GM12878 (cell line): ENCODE data around the gene DPM1. TPM values are rescaled to one million over a fixed set of nuclear protein-coding genes. Genes with fewer than 3 reads are reported as not detected.

ENCODE experiments used
- BACH1 ChIP-seq: fragments of 450-650 bp; IDR thresholded peaks from 2 replicates; pipeline ENCODE4 v1.6.1; 2017; ENCODE audit warnings: mild to moderate bottlenecking, borderline replicate concordance
- BCL3 ChIP-seq: IDR thresholded peaks from 2 replicates; pipeline ENCODE4 v1.6.1; 2011; ENCODE audit warnings: borderline replicate concordance, low read depth, mild to moderate bottlenecking, moderate library complexity, low read length; ENCODE audit not compliant: insufficient read depth, poor library complexity, severe bottlenecking
- CEBPB ChIP-seq, 2 experiments: fragments of 150-350 bp in 1 of 2; IDR thresholded peaks; 2 replicates each; pipeline ENCODE4 v1.6.1; 2012 to 2014; ENCODE audit warnings: low read depth in 2 of 2, low read length in 2 of 2, borderline replicate concordance in 1 of 2, inconsistent platforms in 1 of 2
- CHD2 ChIP-seq: IDR thresholded peaks from 2 replicates; pipeline ENCODE4 v1.6.1; 2011; ENCODE audit warnings: low read depth, low read length, improper control_type of control experiment, borderline replicate concordance
- CUX1 ChIP-seq: IDR thresholded peaks from 2 replicates; pipeline ENCODE4 v1.6.1; 2012; ENCODE audit warnings: improper control_type of control experiment, low read depth, low read length; ENCODE audit not compliant: insufficient replicate concordance
- IKZF1 ChIP-seq: fragments of 450-650 bp; conservative IDR thresholded peaks from 2 replicates; pipeline ENCODE4 v1.6.1; 2017; ENCODE audit warnings: antibody characterized with exemption, mild to moderate bottlenecking
- IRF3 ChIP-seq: fragments of 450-650 bp; IDR thresholded peaks from 2 replicates; pipeline ENCODE4 v1.6.1; 2014; ENCODE audit warnings: mild to moderate bottlenecking
- KLF5 ChIP-seq: fragments of 450-650 bp; IDR thresholded peaks from 2 replicates; pipeline ENCODE4 v1.6.1; 2014; ENCODE audit warnings: mild to moderate bottlenecking; ENCODE audit not compliant: partially characterized antibody
- MXI1 ChIP-seq: fragments of 150-350 bp; IDR thresholded peaks from 2 replicates; pipeline ENCODE4 v1.6.1; 2011; ENCODE audit warnings: low read depth, mild to moderate bottlenecking, inconsistent platforms, low read length, improper control_type of control experiment
- MYC ChIP-seq: IDR thresholded peaks from 2 replicates; pipeline ENCODE4 v1.6.1; 2011; ENCODE audit warnings: mild to moderate bottlenecking, low read length, moderate library complexity, inconsistent platforms; ENCODE audit not compliant: insufficient read depth, insufficient replicate concordance, insufficient read length, severe bottlenecking
- NR2C1 ChIP-seq: fragments of 450-650 bp; IDR thresholded peaks from 2 replicates; pipeline ENCODE4 v1.6.1; 2017; ENCODE audit warnings: antibody characterized with exemption, mild to moderate bottlenecking, moderate library complexity
- PAX5 ChIP-seq: IDR thresholded peaks from 2 replicates; pipeline ENCODE4 v1.6.1; 2011; ENCODE audit warnings: low read depth, low read length, borderline replicate concordance
- POLR2A ChIP-seq: IDR thresholded peaks from 2 replicates; pipeline ENCODE4 v1.6.1; 2011; ENCODE audit warnings: low read depth, mild to moderate bottlenecking, low read length
- POU2F2 ChIP-seq: IDR thresholded peaks from 3 replicates; pipeline ENCODE4 v1.6.1; 2011; ENCODE audit warnings: low read depth, mild to moderate bottlenecking, low read length, borderline replicate concordance
- RELA ChIP-seq: fragments of 450-650 bp; IDR thresholded peaks from 2 replicates; pipeline ENCODE4 v1.8.0; 2014; ENCODE audit warnings: borderline replicate concordance; ENCODE audit not compliant: partially characterized antibody
- SKIL ChIP-seq: fragments of 450-650 bp; IDR thresholded peaks from 2 replicates; pipeline ENCODE4 v1.6.1; 2017; ENCODE audit warnings: mild to moderate bottlenecking, low read depth, inconsistent platforms; ENCODE audit not compliant: poor library complexity, severe bottlenecking
- TCF3 ChIP-seq: IDR thresholded peaks from 2 replicates; pipeline ENCODE4 v1.6.1; 2012; ENCODE audit warnings: low read depth, mild to moderate bottlenecking, low read length, borderline replicate concordance; ENCODE audit not compliant: insufficient read depth
- ZNF274 ChIP-seq: IDR thresholded peaks from one replicate; pipeline ENCODE4 v1.8.0; 2011; ENCODE audit not compliant: insufficient read length, insufficient read depth
- polyA plus RNA-seq, 11 experiments: library from polyadenylated mRNA; depleted of rRNA in 4 of 11; unstranded in 6 of 11; stranded (reverse) in 5 of 11; fragments of >200 nt; fragmentation: Nextera tagmentation in 4 of 11; fragmentation: Illumina TruSeq in 1 of 11; extraction: Ambion mirVana in 4 of 11; extraction: Trizol in 1 of 11; gene quantifications; 1 replicate in 1 of 11; 2 replicates in 10 of 11; pipeline versions ENCODE4 v1.2.1 to v1.2.3, GENCODE V29; 2011 to 2016; ENCODE audit warnings: inconsistent platforms in 2 of 11, missing spikeins in 2 of 11, low read depth in 1 of 11
- total RNA-seq, 4 experiments: library from RNA; depleted of rRNA in 3 of 4; stranded (reverse); fragments of >200 nt in 3 of 4; fragmentation: Illumina TruSeq in 1 of 4; extraction: Trizol in 1 of 4; gene quantifications; 2 replicates each; pipeline versions ENCODE4 v1.2.1 to v1.2.3, GENCODE V29; 2013 to 2021

The DPM1 gene
- total and polyA plus RNA-seq, 10 of the 15 experiments (the other 5 are each of a cell fraction or from before 2014, with no cell fraction given) = 53.3 to 167 (median 108) TPM

GRCh38 chr20:50957798-50958614 is at the start of gene DPM1 (continued):
- TF ChIP-seq SKIL (no peak), BCL3 (no peak), IKZF1 (peak; percentile 61; the same call in 1 of the 2 replicates), KLF5 (no peak), CHD2 (no peak), ZNF274 (no peak), POLR2A (peak; percentile 99), NR2C1 (no peak), CUX1 (no peak), MXI1 (no peak), BACH1 (0 out of 2 replicates have a peak, but pooled peaks have one; percentile 44), POU2F2 (peak; percentile 80; the same call in 2 of the 3 replicates), RELA (peak; percentile 60), CEBPB (IDR thresholded peaks at IDR 0.05; ENCODE audit: borderline replicate concordance in 1 of 2, low read depth in 2 of 2, low read length in 2 of 2) (0 out of 4 replicates have a peak, but pooled peaks of 1 of the 2 experiments have one; percentile 30), IRF3 (no peak), MYC (no peak), TCF3 (0 out of 2 replicates have a peak, but pooled peaks have one; percentile 26), PAX5 (peak; percentile 17; the same call in 1 of the 2 replicates)
